NT2/D1 (cell line): ENCODE results near the gene RAC2.

ENCODE experiments used
- DNase-seq: peaks from one replicate; pipeline ENCODE4 v3.0.0-alpha.2; 2011; ENCODE audit warnings: low read depth, low spot score
- H3K27me3 ChIP-seq: 2 replicates; pipeline ENCODE4 v1.6.0; 2011; ENCODE audit warnings: mild to moderate bottlenecking; ENCODE audit not compliant: insufficient read length, insufficient read depth
- H3K36me3 ChIP-seq: 2 replicates; pipeline ENCODE4 v1.6.1; 2011; ENCODE audit warnings: mild to moderate bottlenecking, low read length, mixed read lengths; ENCODE audit not compliant: insufficient read depth, insufficient read length
- H3K4me1 ChIP-seq: 2 replicates; pipeline ENCODE4 v1.5.1; 2011; ENCODE audit not compliant: insufficient read depth, insufficient read length
- H3K4me3 ChIP-seq: 2 replicates; pipeline ENCODE4 v1.5.1; 2011; ENCODE audit warnings: low read depth; ENCODE audit not compliant: insufficient read length
- H3K9ac ChIP-seq: 2 replicates; pipeline ENCODE4 v1.6.0; 2011; ENCODE audit warnings: low read depth; ENCODE audit not compliant: insufficient read length
- H3K9me3 ChIP-seq: 2 replicates; pipeline ENCODE4 v1.5.1; 2011; ENCODE audit warnings: mild to moderate bottlenecking, low read length; ENCODE audit not compliant: insufficient read depth
- SUZ12 ChIP-seq: IDR thresholded peaks from 2 replicates; pipeline ENCODE4 v1.6.1; 2011; ENCODE audit not compliant: insufficient read length, insufficient read depth; ENCODE audit errors: extremely low read depth
- YY1 ChIP-seq: IDR thresholded peaks from 2 replicates; pipeline ENCODE4 v1.6.1; 2011; ENCODE audit not compliant: insufficient read length, insufficient read depth
- ZNF274 ChIP-seq: IDR thresholded peaks from 2 replicates; pipeline ENCODE4 v1.6.1; 2011; ENCODE audit warnings: mild to moderate bottlenecking, low read depth, low read length

RAC2 gene

DNA sequence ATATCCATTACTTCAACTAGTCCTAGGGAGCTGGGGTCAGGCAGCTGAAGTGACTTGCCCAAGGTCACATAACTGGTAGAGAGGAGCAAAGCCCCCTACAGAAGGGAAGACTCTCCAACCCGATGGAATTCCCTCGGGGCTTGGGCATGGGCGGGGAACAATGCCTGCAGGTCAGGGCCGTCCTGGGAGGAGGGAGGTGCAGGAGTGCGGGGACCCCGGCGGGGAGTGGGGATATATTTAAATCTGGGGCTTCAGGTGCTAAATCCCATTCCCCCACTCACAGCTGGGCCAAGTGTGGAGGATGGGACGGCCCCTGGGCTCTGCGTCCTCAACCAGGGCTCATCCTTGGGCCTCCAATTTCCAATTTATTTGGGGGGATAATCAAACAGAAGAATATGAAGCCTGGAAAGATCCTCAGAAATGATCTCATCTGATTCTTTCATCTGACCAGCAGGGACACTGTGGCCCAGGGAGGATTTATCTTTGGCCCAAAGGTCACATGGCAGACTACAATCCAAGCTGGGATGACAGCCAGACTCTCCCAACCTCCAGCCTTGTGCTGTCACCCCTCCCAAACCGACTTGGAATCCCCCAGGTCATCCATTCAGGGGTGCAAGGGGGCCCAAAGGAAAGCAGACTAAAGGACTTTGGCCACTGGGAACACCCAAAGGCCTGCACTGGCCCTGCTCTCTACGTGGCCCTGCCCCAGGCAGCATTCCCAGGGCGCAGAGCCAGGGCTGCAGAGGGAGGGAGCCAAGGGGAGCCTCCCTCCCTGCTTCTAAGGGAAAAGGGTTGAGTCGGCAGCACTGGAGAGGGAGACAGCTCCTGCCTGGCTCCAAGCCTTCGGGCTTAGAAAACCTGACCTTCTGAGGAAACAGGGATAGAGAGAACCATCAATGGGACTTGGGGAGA, 47.3 kb downstream of the RAC2 start:
- peak overlapping the region; percentile 50 for H3K9ac ChIP-seq

DNA sequence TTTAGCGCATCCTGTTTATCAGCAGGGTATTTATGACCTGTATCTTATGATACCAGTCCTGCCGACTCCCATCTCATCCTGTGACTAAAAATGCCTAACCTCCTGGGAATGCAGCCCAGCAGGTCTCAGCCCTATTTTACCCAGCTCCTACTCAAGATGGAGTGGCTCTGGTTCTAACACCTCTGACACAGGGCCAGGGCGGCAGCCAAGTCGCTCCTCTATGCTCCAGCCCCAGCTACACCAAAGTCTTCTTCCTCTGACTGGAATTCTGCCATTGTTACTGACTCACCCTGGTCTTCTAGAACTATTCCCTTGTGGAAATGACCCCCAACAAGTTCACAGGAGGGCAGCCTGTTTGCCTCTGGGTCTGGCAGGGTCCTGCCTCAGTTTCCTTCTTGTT, 48.1 kb downstream of the RAC2 start:
- Histone ChIP-seq H3K4me1 (peaks cover 21% of the 10 kb centered on the region), H3K9me3 (peaks cover 8% of the 10 kb centered on the region; the same call in 1 of the 2 replicates), H3K36me3 (no peaks in the 10 kb centered on the region), H3K9ac (no peak overlapping the region), H3K4me3 (no peak overlapping the region), H3K27me3 (no peaks in the 10 kb centered on the region)
- TF ChIP-seq SUZ12 (no peak), YY1 (no peak), ZNF274 (no peak)
- no peak for DNase-seq

More for the DNA sequence above, 47.3 kb downstream of the RAC2 start:
- DNase-seq, result no peak
- TF ChIP-seq SUZ12 (no peak), ZNF274 (no peak), YY1 (no peak)
- H3K36me3 ChIP-seq, result no peaks in the 10 kb centered on the region
- peaks cover 8% of the 10 kb centered on the region; the same call in 1 of the 2 replicates for H3K9me3 ChIP-seq
- H3K4me1 ChIP-seq, result peaks cover 21% of the 10 kb centered on the region
- no peaks in the 10 kb centered on the region for H3K27me3 ChIP-seq
- H3K4me3 ChIP-seq, result no peak overlapping the region

DNA sequence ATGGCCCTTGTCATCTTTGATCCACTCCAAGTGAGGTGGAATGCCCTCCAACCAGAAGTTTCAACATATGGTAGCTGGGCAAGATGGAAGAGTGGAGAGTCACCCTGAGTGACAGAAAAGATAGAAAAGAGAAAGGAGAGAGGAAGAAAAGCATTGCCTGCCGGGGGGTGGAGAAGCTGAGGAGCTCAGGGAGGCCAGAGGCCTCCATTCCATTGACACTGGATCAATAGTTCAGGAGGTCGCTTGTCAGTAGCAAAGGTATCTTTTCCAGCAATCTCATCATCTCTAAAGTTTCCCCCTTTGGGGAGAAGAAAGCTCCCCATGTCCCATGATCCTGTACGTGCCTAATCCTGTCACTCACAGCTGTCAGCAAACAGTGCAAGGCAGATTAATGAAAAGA, 49.3 kb downstream of the RAC2 start:
- Histone ChIP-seq H3K9ac (no peak overlapping the region), H3K36me3 (no peaks in the 10 kb centered on the region), H3K9me3 (peaks cover 8% of the 10 kb centered on the region; the same call in 1 of the 2 replicates), H3K27me3 (no peaks in the 10 kb centered on the region), H3K4me3 (no peak overlapping the region), H3K4me1 (peaks cover 16% of the 10 kb centered on the region)
- TF ChIP-seq SUZ12, result no peak
- TF ChIP-seq YY1, result no peak
- no peak for TF ChIP-seq ZNF274
- no peak for DNase-seq

DNA sequence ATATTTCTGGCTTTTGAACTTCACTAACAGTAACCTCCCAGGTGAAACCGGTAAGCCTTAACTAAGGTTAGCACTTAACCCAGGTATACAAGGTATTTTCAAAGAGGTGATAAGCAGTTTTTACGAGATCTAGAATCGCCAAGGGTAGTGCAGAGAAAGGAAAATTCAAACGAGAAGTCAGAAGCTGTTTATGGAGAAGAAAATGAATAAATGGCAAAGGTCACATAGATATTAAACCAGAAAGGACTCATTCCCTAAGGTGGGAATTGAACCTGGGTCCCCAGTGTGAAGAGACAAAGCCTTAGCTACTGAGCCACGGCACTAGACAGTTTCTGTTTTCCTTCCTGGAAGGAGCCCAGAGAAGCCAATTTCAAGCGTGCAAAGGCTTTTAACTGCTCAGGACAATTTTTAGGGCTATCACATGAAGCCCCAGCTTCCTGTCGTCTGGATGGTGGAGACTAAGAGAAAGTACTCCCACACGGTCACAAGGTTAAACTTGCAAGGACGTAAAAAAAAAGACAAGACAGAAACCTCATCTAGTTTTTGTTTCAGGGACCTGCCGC, 50.4 kb downstream of the RAC2 start:
- no peak for DNase-seq
- H3K36me3 ChIP-seq, result no peaks in the 10 kb centered on the region
- no peak overlapping the region for H3K4me3 ChIP-seq
- no peak overlapping the region for H3K9ac ChIP-seq
- peaks cover 16% of the 10 kb centered on the region for H3K4me1 ChIP-seq
- H3K27me3 ChIP-seq, result no peaks in the 10 kb centered on the region
- H3K9me3 ChIP-seq, result peaks cover 8% of the 10 kb centered on the region; the same call in 1 of the 2 replicates
- TF ChIP-seq SUZ12, result no peak
- TF ChIP-seq ZNF274, result no peak

DNA sequence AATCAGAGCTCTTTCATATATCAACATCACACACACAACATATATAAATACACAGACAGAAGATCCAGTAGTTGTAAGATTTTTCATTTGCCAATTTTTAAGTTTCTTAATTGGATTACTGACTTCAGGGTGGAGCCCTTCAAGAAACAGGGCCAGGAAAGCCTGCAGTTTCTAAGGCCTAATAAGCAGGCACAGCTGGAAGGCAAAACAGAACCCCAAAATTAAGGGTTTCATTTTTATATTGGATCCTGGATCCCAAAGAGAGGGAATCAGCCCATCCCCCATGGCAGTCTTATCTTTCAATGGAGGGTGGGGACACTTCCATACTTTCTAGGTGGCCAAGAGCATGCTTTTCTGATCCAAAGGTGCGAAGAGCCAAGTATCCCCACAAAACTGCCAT, 51.3 kb downstream of the RAC2 start:
- TF ChIP-seq ZNF274 (no peak), SUZ12 (no peak), YY1 (no peak)
- no peak overlapping the region for H3K4me3 ChIP-seq
- H3K9ac ChIP-seq, result no peak overlapping the region
- no peak for DNase-seq
- peaks cover 8% of the 10 kb centered on the region; the same call in 1 of the 2 replicates for H3K9me3 ChIP-seq
- H3K4me1 ChIP-seq, result peaks cover 10% of the 10 kb centered on the region
- no peaks in the 10 kb centered on the region for H3K27me3 ChIP-seq
- no peaks in the 10 kb centered on the region for H3K36me3 ChIP-seq

DNA sequence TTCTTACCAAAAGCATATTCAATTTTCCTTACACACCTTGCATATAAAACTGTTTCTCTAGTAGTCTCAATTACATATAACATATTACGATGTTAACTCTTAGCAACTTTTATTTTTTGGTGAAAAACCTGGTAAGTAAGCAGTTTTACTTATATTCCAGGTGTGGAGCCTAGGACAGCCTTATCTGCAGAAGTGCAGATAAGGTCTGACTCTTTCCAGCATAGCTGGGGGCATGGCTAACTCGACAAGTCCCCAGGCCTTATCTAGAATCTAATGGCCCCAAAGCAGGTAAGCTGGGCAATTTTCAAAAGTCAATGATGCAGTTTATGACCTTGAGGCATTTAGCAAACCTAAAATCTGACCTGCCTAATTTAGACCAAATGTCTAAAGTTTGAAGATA, 51.9 kb downstream of the RAC2 start:
- TF ChIP-seq ZNF274 (no peak), SUZ12 (no peak), YY1 (no peak)
- H3K9ac ChIP-seq, result no peak overlapping the region
- H3K27me3 ChIP-seq, result no peaks in the 10 kb centered on the region
- no peak for DNase-seq
- peaks cover 8% of the 10 kb centered on the region; the same call in 1 of the 2 replicates for H3K9me3 ChIP-seq
- H3K36me3 ChIP-seq, result no peaks in the 10 kb centered on the region
- peaks cover 5% of the 10 kb centered on the region for H3K4me1 ChIP-seq
- no peak overlapping the region for H3K4me3 ChIP-seq

DNA sequence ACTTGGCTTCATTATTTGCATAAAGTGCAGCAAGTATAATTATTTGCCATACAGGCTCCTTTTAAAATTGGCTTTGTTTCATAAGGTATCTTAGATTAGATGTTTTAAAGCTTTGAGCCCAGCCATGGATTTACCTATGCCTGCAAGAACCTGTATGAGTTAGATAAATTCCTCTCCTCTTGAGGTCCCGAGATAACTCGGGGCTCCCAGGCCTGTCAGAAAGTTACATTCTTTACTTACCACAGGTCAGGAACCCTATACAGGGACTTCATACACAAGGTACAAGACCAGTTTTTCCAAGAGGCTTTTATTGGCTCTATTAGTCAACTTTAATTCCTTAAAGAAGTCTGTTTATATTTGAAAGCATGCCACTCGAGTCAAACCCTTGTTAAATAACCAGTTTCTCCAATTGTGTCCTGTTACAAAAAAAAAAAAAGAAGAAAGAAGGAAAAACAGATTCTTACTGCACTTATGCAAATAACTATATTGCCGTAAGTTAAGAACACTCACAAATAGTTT, 53.7 kb downstream of the RAC2 start:
- no peak for TF ChIP-seq SUZ12
- no peak for TF ChIP-seq YY1
- TF ChIP-seq ZNF274, result no peak
- Histone ChIP-seq H3K4me1 (no peaks in the 10 kb centered on the region), H3K9me3 (peaks cover 8% of the 10 kb centered on the region; the same call in 1 of the 2 replicates), H3K4me3 (no peak overlapping the region), H3K27me3 (no peaks in the 10 kb centered on the region), H3K36me3 (peaks cover 4% of the 10 kb centered on the region), H3K9ac (no peak overlapping the region)
- no peak for DNase-seq
